ENCODE results near the gene SIRPG.

The SIRPG gene

GRCh38 chr20:1629321-1629720, 28.3 kb downstream of the SIRPG start:
- TF ChIP-seq POLR2AphosphoS5 (IDR thresholded peaks at IDR 0.05; ENCODE audit: low read depth): no peak
- TF ChIP-seq CTCF (IDR thresholded peaks at IDR 0.05; ENCODE audit: insufficient read depth, low read length): no peak
- TF ChIP-seq GABPA (IDR thresholded peaks at IDR 0.05; ENCODE audit: low read depth): no peak
- TF ChIP-seq SPI1 (IDR thresholded peaks at IDR 0.05; ENCODE audit: borderline replicate concordance, low read depth): no peak
- no peak for TF ChIP-seq REST (IDR thresholded peaks at IDR 0.05; ENCODE audit: insufficient replicate concordance, low read depth)
- Histone ChIP-seq H3K4me3 (replicated peaks; ENCODE audit: insufficient read depth, low read length) (no peak overlapping the region), H3K27me3 (ENCODE audit: insufficient read depth, poor library complexity, severe bottlenecking) (no peaks in the 10 kb centered on the region)

GRCh38 chr20:1628621-1629020, 29.0 kb downstream of the SIRPG start:
- peak overlapping the region; percentile 53 for H3K27ac ChIP-seq (replicated peaks)
- peak in 1 of 2 experiments; percentile 58 for DNase-seq (ENCODE audit: low read depth in 1 of 2, low spot score in 1 of 2)
- no peaks in the 10 kb centered on the region for H3K27me3 ChIP-seq (ENCODE audit: insufficient read depth, poor library complexity, severe bottlenecking)
- H3K4me3 ChIP-seq (replicated peaks; ENCODE audit: insufficient read depth, low read length): no peak overlapping the region
- TF ChIP-seq SPI1 (IDR thresholded peaks at IDR 0.05; ENCODE audit: borderline replicate concordance, low read depth) (no peak), CTCF (IDR thresholded peaks at IDR 0.05; ENCODE audit: insufficient read depth, low read length) (no peak), GABPA (IDR thresholded peaks at IDR 0.05; ENCODE audit: low read depth) (no peak), POLR2AphosphoS5 (IDR thresholded peaks at IDR 0.05; ENCODE audit: low read depth) (no peak), REST (IDR thresholded peaks at IDR 0.05; ENCODE audit: insufficient replicate concordance, low read depth) (no peak)

More at GRCh38 chr20:1629321-1629720, 28.3 kb downstream of the SIRPG start:
- H3K27ac ChIP-seq (replicated peaks): peak overlapping the region; percentile 53
- peak in 1 of 2 experiments; percentile 1 for DNase-seq (ENCODE audit: low read depth in 1 of 2, low spot score in 1 of 2)

GRCh38 chr20:1627200-1627550, 30.4 kb downstream of the SIRPG start:
- TF ChIP-seq SPI1 (IDR thresholded peaks at IDR 0.05; ENCODE audit: borderline replicate concordance, low read depth) (no peak), REST (IDR thresholded peaks at IDR 0.05; ENCODE audit: insufficient replicate concordance, low read depth) (no peak), GABPA (IDR thresholded peaks at IDR 0.05; ENCODE audit: low read depth) (no peak), CTCF (IDR thresholded peaks at IDR 0.05; ENCODE audit: insufficient read depth, low read length) (no peak), POLR2AphosphoS5 (IDR thresholded peaks at IDR 0.05; ENCODE audit: low read depth) (no peak)
- Histone ChIP-seq H3K27ac (replicated peaks) (peak overlapping the region; percentile 31), H3K4me3 (replicated peaks; ENCODE audit: insufficient read depth, low read length) (no peak overlapping the region), H3K27me3 (ENCODE audit: insufficient read depth, poor library complexity, severe bottlenecking) (no peaks in the 10 kb centered on the region)
- DNase-seq (ENCODE audit: low read depth in 1 of 2, low spot score in 1 of 2): no peak

Measured in HL-60 (cell line).